Brain microvascular endothelial cell (primary cell): Measurements from ENCODE around the gene TMEM156.
A peak's percentile ranks its signal among the peaks of the same experiment; 100 is the strongest.

ENCODE experiments used
- DNase-seq: peaks from one replicate; pipeline ENCODE4 v3.0.0-alpha.2; 2020
- H3K27ac ChIP-seq: fragments of 250-450 bp; sonication (Bioruptor Pico); 2 replicates; pipeline ENCODE4 v1.5.1; 2020; ENCODE audit warnings: mild to moderate bottlenecking, moderate library complexity
- H3K27me3 ChIP-seq: fragments of 250-450 bp; sonication (Bioruptor Pico); replicated peaks from 2 replicates; pipeline ENCODE4 v1.5.1; 2020; ENCODE audit warnings: mild to moderate bottlenecking
- H3K36me3 ChIP-seq: fragments of 250-450 bp; sonication (Bioruptor Pico); replicated peaks from 2 replicates; pipeline ENCODE4 v1.5.1; 2020; ENCODE audit warnings: mild to moderate bottlenecking
- H3K4me3 ChIP-seq: 2 replicates; pipeline ENCODE4 v1.5.1; 2011; ENCODE audit warnings: low read depth, mild to moderate bottlenecking, control low read depth, low read length, moderate library complexity
- in situ Hi-C: cut with HindIII; loops from 2 replicates; pipeline ENCODE4 v1.10.0; 2017; ENCODE audit warnings: low sequenced_read_pairs, low pct_ligation_motif_present
- TF ChIP-seq, protein P1 (sequence below): IDR thresholded peaks from 2 replicates; pipeline ENCODE4 v1.5.1; 2011; ENCODE audit warnings: low read depth, mild to moderate bottlenecking, moderate library complexity, low read length, control low read depth, inconsistent platforms; ENCODE audit errors: missing control alignments

TMEM156 gene

DNA sequence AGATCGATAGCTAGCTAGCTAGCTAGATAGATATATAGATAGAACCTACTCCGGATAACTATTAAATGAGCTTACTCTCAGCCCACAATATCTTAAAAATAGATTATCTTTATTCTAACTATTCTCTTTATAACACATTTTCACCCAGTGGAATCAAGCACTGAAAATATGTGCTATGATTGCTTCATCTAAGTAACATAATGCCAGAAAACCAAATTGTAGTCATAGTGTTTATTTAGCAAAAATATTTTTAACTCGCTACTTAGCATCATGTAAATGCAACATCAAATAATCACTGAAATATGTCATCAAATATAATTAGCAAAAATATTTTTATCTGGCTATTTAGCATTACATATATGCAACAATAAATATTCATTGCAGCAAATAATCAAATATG lies 1.5 kb downstream of the TMEM156 start:
- H3K36me3 ChIP-seq = peaks cover 7% of the 10 kb centered on the region
- TF ChIP-seq, protein P1, sequence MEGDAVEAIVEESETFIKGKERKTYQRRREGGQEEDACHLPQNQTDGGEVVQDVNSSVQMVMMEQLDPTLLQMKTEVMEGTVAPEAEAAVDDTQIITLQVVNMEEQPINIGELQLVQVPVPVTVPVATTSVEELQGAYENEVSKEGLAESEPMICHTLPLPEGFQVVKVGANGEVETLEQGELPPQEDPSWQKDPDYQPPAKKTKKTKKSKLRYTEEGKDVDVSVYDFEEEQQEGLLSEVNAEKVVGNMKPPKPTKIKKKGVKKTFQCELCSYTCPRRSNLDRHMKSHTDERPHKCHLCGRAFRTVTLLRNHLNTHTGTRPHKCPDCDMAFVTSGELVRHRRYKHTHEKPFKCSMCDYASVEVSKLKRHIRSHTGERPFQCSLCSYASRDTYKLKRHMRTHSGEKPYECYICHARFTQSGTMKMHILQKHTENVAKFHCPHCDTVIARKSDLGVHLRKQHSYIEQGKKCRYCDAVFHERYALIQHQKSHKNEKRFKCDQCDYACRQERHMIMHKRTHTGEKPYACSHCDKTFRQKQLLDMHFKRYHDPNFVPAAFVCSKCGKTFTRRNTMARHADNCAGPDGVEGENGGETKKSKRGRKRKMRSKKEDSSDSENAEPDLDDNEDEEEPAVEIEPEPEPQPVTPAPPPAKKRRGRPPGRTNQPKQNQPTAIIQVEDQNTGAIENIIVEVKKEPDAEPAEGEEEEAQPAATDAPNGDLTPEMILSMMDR = no peak
- in situ Hi-C loops = no loop called here
- no peak for DNase-seq
- peak overlapping the region; percentile 71 for H3K27ac ChIP-seq
- H3K4me3 ChIP-seq = peak overlapping the region; percentile 31
- H3K27me3 ChIP-seq = no peaks in the 10 kb centered on the region

DNA sequence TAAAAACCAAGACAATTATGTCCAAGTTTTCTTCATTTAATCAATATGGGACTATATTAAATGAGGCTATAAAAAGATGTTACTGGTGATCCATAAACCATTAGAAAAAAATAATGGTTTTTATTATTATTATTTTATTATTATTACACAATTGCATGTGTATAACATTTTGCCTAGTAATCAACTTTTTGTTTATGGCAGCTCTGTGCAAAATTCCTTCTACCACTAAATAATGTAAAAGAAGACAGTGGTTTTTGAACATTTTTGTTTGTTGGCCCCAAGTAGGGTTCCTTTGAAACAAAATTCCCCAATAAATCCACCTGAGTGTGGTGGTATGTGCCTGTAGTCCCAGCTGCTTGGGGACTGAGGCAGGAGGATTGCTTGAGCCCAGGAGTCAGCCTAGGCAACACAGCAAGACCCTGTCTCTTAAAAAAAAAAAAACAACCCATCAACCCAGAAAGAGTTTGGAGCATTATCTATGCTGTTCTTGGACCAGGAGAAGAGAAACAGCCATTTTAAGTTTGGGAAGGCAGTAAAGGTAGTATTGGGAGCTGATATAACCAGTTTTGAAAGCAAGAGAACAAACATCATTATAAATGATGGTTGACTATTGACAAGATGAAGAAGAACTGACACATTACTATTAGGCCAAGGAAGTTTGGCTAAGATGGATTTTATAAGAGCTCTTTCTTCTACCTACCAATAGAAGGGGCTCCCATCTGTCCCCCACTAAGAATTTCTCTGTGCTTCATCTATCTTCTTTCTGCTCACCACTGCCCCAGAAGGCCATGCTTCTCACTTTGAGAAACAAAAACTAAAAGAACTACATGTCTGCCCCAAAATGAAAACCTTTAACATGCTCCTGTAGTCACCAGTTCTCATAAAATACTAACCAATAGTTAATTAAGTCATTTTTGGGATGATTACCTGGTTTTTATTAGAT lies 2.2 kb downstream of the TMEM156 start:
- H3K4me3 ChIP-seq = peak overlapping the region; percentile 31

DNA sequence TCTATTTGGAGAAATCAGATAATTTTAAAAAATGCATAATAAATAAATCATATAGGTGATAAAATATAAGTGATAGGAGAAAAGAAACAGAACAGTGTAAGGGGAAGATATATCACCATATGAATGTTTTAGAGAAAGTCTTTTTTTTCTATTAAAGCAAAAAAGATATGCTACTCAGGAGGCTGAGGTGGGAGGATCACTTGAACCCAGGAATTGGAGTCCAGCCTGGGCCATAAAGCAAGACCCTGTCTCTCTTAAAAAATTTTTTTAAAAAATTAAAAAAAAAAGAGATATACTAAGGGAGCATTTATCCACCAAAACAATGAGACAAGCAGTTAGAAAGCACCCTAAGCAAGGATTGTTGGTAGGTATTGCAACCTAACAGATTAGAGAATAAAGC lies 6.1 kb downstream of the TMEM156 start:
- no peaks in the 10 kb centered on the region for H3K27me3 ChIP-seq
- in situ Hi-C loops = no loop called here
- no peak for DNase-seq
- peak overlapping the region; percentile 91 for H3K27ac ChIP-seq
- TF ChIP-seq, protein P1 = no peak
- H3K4me3 ChIP-seq = no peak overlapping the region
- peaks cover 12% of the 10 kb centered on the region for H3K36me3 ChIP-seq

More for the DNA sequence above, 2.2 kb downstream of the TMEM156 start:
- TF ChIP-seq, protein P1 = no peak
- no peak for DNase-seq
- in situ Hi-C loops = no loop called here
- peaks cover 8% of the 10 kb centered on the region for H3K36me3 ChIP-seq
- no peaks in the 10 kb centered on the region for H3K27me3 ChIP-seq
- H3K27ac ChIP-seq = peak overlapping the region; percentile 71

DNA sequence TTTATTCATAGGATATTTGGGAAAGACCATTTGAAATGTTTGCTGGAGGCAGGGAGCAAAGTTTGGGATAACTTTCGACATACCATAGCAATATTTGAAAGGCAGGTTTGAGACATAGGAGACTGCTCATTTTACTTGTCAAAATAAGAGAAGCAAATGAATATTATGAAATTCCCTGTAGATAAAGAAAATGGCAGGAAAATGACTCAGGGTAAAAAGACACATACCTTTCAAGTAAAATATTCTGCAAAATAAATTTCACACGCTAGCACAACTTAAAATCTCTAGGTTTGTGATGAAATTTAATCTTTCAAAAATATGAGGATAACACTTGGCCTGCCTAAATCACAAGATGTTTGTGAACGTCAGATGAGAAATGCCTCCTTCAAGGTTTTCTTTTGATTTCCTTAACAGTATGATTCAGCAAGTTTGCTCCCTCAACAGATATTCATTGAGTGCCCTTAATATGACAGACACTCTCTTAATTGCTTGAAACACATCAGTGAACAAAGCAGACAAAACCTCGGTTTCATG lies 6.6 kb downstream of the TMEM156 start:
- no peaks in the 10 kb centered on the region for H3K27me3 ChIP-seq
- in situ Hi-C loops = no loop called here
- H3K4me3 ChIP-seq = no peak overlapping the region
- peak; percentile 41 for DNase-seq
- H3K36me3 ChIP-seq = peaks cover 12% of the 10 kb centered on the region
- TF ChIP-seq, protein P1 = no peak
- peak overlapping the region; percentile 91 for H3K27ac ChIP-seq

DNA sequence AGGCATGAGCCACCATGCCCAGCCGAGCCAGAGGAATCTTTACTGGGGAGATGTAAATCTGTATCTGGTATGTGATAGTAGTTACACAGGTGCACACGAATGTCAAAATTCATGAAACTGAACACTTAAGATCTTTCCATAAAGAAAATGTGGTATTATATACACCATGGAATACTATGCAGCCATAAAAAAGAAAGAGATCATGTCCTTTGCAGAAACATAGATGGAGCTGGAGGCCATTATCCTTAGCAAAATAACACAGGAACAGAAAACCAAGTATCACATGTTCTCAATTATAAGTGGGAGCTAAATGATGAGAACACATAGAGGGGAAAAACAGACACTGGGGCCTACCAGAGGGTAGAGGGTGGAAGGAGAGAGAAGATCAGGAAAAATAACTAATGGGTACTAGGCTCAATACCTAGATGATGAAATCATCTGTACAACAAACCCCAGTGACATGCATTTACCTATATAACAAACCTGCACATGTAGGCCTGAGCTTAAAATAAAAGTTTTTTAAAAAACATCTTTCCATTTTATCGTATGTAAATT lies 7.8 kb downstream of the TMEM156 start:
- Histone ChIP-seq H3K4me3 (no peak overlapping the region), H3K36me3 (peaks cover 12% of the 10 kb centered on the region), H3K27me3 (no peaks in the 10 kb centered on the region), H3K27ac (no peak overlapping the region)
- TF ChIP-seq, protein P1 = no peak
- in situ Hi-C loops = no loop called here
- no peak for DNase-seq
